K562 (cell line): Measurements from ENCODE around the gene GDPD2. TPM values are rescaled to one million over a fixed set of nuclear protein-coding genes. Genes with fewer than 3 reads are reported as not detected.

Source experiments
- ATAC-seq: fragments of 200-7000 bp; cut with Tn5 transposase; 3 replicates; pipeline ENCODE4 v1.9.1; 2020; ENCODE audit warnings: moderate library complexity
- BruUV-seq: library from RNA; stranded (reverse); fragments of 400-500 nt; replicated peaks from 2 replicates; lab custom pipeline; 2021; lab: Mats Ljungman, UMichigan
- CTCF ChIA-PET: fragments of 300-600 bp; formaldehyde crosslinking; extraction: SDS; loops from one replicate; lab custom pipeline; 2021; ENCODE audit warnings: low intra/inter-chr PET ratio; lab: Yijun Ruan, JAX
- POLR2A ChIA-PET: fragments of 300-600, 350-650 bp; sonication (Branson Sonifier 250); formaldehyde crosslinking; extraction: SDS; loops from one replicate; lab custom pipeline; 2021; ENCODE audit warnings: antibody characterized with exemption, inconsistent platforms; lab: Yijun Ruan, JAX
- DNase-seq, 4 experiments: peaks; one replicate each; pipeline versions ENCODE4 v3.0.0 to v3.0.0-alpha.2; 2011 to 2018; ENCODE audit warnings: low spot score in 3 of 4, mixed read lengths in 3 of 4; ENCODE audit errors: extremely low read depth in 1 of 4
- FAIRE-seq: peaks from 2 replicates; lab custom pipeline; 2011; peaks lifted over from hg19 to GRCh38; lab: Jason Lieb, UNC
- H2AFZ ChIP-seq: 2 replicates; pipeline ENCODE4 v1.6.0; 2011; ENCODE audit warnings: low read depth, low read length, control low read depth, inconsistent platforms
- H3K27ac ChIP-seq: fragments of 200-600 bp; 3 replicates; pipeline ENCODE4 v1.8.0; 2011; ENCODE audit warnings: low read depth, mild to moderate bottlenecking, control low read depth, inconsistent platforms, low read length, moderate library complexity, mixed read lengths; ENCODE audit errors: extremely low read depth
- H3K27me3 ChIP-seq, 2 experiments: fragments of 300-600 bp in 1 of 2; 2 replicates in 1 of 2; 3 replicates in 1 of 2; pipeline versions ENCODE4 v1.6.0 to v1.8.0; 2011; ENCODE audit warnings: inconsistent platforms in 2 of 2, low read length in 2 of 2, mild to moderate bottlenecking in 1 of 2, mixed read lengths in 1 of 2, moderate library complexity in 1 of 2; ENCODE audit not compliant: control insufficient read depth in 2 of 2, insufficient read depth in 2 of 2
- H3K36me3 ChIP-seq: fragments of 300-600 bp; 3 replicates; pipeline ENCODE4 v1.8.0; 2011; ENCODE audit warnings: mild to moderate bottlenecking, low read length, inconsistent platforms; ENCODE audit not compliant: control insufficient read depth, insufficient read depth
- H3K4me1 ChIP-seq, 2 experiments: fragments of 200-600 bp in 1 of 2; replicated peaks in 1 of 2; 2 replicates in 1 of 2; 3 replicates in 1 of 2; pipeline versions ENCODE4 v1.5.1 to v1.8.0; 2011; ENCODE audit warnings: inconsistent platforms in 2 of 2, low read length in 2 of 2, mild to moderate bottlenecking in 1 of 2, mixed read lengths in 1 of 2, moderate library complexity in 1 of 2; ENCODE audit not compliant: control insufficient read depth in 2 of 2, insufficient read depth in 2 of 2
- H3K4me2 ChIP-seq: 2 replicates; pipeline ENCODE4 v1.6.1; 2011; ENCODE audit warnings: low read length, control low read depth, inconsistent platforms, mixed read lengths; ENCODE audit not compliant: insufficient read depth
- H3K4me3 ChIP-seq: fragments of 200-600 bp; sonication (generic), shearing (Covaris generic); 2 replicates; pipeline ENCODE4 v1.5.1; 2016; ENCODE audit warnings: control low read depth, inconsistent platforms
- H3K79me2 ChIP-seq: fragments of 200-600 bp; 3 replicates; pipeline ENCODE4 v1.8.0; 2011; ENCODE audit warnings: low read length, inconsistent platforms; ENCODE audit not compliant: control insufficient read depth, insufficient read depth
- H3K9ac ChIP-seq, 2 experiments: 2 replicates each; pipeline versions ENCODE4 v1.6.0 to v1.6.1; 2011; ENCODE audit warnings: low read depth in 2 of 2, low read length in 2 of 2, control low read depth in 1 of 2, inconsistent platforms in 1 of 2, mild to moderate bottlenecking in 1 of 2, mixed read lengths in 1 of 2; ENCODE audit not compliant: insufficient read depth in 1 of 2
- H3K9me1 ChIP-seq: one replicate; pipeline ENCODE4 v1.6.0; 2011; ENCODE audit warnings: inconsistent platforms, mild to moderate bottlenecking, low read length, moderate library complexity; ENCODE audit not compliant: control insufficient read depth, insufficient read depth
- H3K9me3 ChIP-seq: replicated peaks from 2 replicates; pipeline ENCODE4 v1.5.1; 2011; ENCODE audit warnings: low read depth, low read length, inconsistent platforms; ENCODE audit not compliant: control insufficient read depth, insufficient read depth
- H4K20me1 ChIP-seq: replicated peaks from 2 replicates; pipeline ENCODE4 v1.6.1; 2011; ENCODE audit warnings: low read length, inconsistent platforms, mixed read lengths; ENCODE audit not compliant: control insufficient read depth, insufficient read depth
- DNMT1 ChIP-seq: fragments of 450-650 bp; IDR thresholded peaks from 2 replicates; pipeline ENCODE4 v1.6.1; 2016; ENCODE audit warnings: antibody characterized with exemption, mild to moderate bottlenecking
- E2F5 ChIP-seq: sonication (generic); formaldehyde crosslinking; IDR thresholded peaks from 2 replicates; pipeline ENCODE4 v1.8.0; 2022; ENCODE audit warnings: mild to moderate bottlenecking, missing genetic modification reagents
- HMGN3 ChIP-seq: IDR thresholded peaks from 2 replicates; pipeline ENCODE4 v1.6.1; 2011; ENCODE audit warnings: borderline replicate concordance, low read depth, mild to moderate bottlenecking, mixed read lengths, low read length; ENCODE audit not compliant: insufficient read length; ENCODE audit errors: extremely low read depth
- MAFG ChIP-seq: fragments of 450-650 bp; conservative IDR thresholded peaks from 2 replicates; pipeline ENCODE4 v1.6.1; 2016; ENCODE audit warnings: missing genetic modification characterization, missing compliant biosample characterization
- MIER1 ChIP-seq: fragments of 450-650 bp; IDR thresholded peaks from 2 replicates; pipeline ENCODE4 v1.6.1; 2016; ENCODE audit warnings: antibody characterized with exemption, mild to moderate bottlenecking, low read depth
- OTX1 ChIP-seq: fragments of 450-650 bp; formaldehyde crosslinking; IDR thresholded peaks from 2 replicates; pipeline ENCODE4 v1.4.0; 2022; ENCODE audit warnings: mild to moderate bottlenecking
- POLR3A ChIP-seq: IDR thresholded peaks from 2 replicates; pipeline ENCODE4 v1.6.1; 2011; ENCODE audit warnings: borderline replicate concordance, mild to moderate bottlenecking, moderate library complexity; ENCODE audit not compliant: insufficient read length, insufficient read depth; ENCODE audit errors: extremely low read depth
- RHOXF2B ChIP-seq: fragments of 250-450 bp; sonication (Bioruptor Pico); conservative IDR thresholded peaks from 2 replicates; pipeline ENCODE4 v1.5.1; 2021
- ZNF253 ChIP-seq: fragments of 250-450 bp; sonication (Bioruptor Pico); conservative IDR thresholded peaks from 2 replicates; pipeline ENCODE4 v1.6.1; 2021; ENCODE audit warnings: mild to moderate bottlenecking
- ZNF263 ChIP-seq: sonication (generic); formaldehyde crosslinking; IDR thresholded peaks from 2 replicates; pipeline ENCODE4 v1.8.0; 2022; ENCODE audit warnings: mild to moderate bottlenecking, missing genetic modification reagents, borderline replicate concordance
- ZNF444 ChIP-seq: fragments of 250-450 bp; sonication (Bioruptor Pico); IDR thresholded peaks from 2 replicates; pipeline ENCODE4 v1.4.0; 2020; ENCODE audit warnings: mild to moderate bottlenecking, moderate library complexity
- WGBS: fragments of 100-300 bp; shearing (Covaris generic); methylation state at CpG from one replicate; pipeline ENCODE4 v1.1.6; 2016; ENCODE audit warnings: low coverage, mixed read lengths; ENCODE audit not compliant: insufficient coverage; ENCODE audit errors: missing lambda C conversion rate; 5-methylcytosine and 5-hydroxymethylcytosine counted together
- in situ Hi-C: fragments of 300-500 bp; cut with MboI; formaldehyde crosslinking; loops from 4 replicates; pipeline ENCODE4 v1.15.0; 2018; ENCODE audit warnings: inconsistent platforms, mixed read lengths
- intact Hi-C: fragments of 100-400 bp; cut with micrococcal nuclease; formaldehyde crosslinking; loops from 2 replicates; pipeline ENCODE4 v1.14.2; 2022
- polyA plus RNA-seq, 8 experiments: library from polyadenylated mRNA; depleted of rRNA in 4 of 8; stranded (reverse) in 5 of 8; unstranded in 3 of 8; fragments of >200 nt; fragmentation: Nextera tagmentation in 2 of 8; fragmentation: Illumina TruSeq in 1 of 8; extraction: Ambion mirVana in 2 of 8; extraction: Trizol in 1 of 8; gene quantifications; 2 replicates each; pipeline versions ENCODE4 v1.2.1 to v1.2.3, GENCODE V29; 2011 to 2014; ENCODE audit warnings: inconsistent platforms in 1 of 8, missing spikeins in 1 of 8
- total RNA-seq, 7 experiments: library from RNA; depleted of rRNA in 6 of 7; stranded (reverse); fragments of >200 nt in 6 of 7; fragmentation: Illumina TruSeq in 2 of 7; extraction: Trizol in 2 of 7; gene quantifications; 2 replicates each; pipeline versions ENCODE4 v1.2.1 to v1.2.3, GENCODE V29; 2011 to 2021; ENCODE audit warnings: low replicate concordance in 1 of 7
- TF ChIP-seq, protein P1 (sequence below), 2 experiments: fragments of 450-650 bp; IDR thresholded peaks; 2 replicates each; pipeline ENCODE4 v1.6.1; 2016; ENCODE audit warnings: mild to moderate bottlenecking in 2 of 2, borderline replicate concordance in 1 of 2, low read depth in 1 of 2, moderate library complexity in 1 of 2

Gene GDPD2
- total and polyA plus RNA-seq, 9 of the 15 experiments (the other 6 are each of a cell fraction or from before 2014, with no cell fraction given) = not detected

DNA sequence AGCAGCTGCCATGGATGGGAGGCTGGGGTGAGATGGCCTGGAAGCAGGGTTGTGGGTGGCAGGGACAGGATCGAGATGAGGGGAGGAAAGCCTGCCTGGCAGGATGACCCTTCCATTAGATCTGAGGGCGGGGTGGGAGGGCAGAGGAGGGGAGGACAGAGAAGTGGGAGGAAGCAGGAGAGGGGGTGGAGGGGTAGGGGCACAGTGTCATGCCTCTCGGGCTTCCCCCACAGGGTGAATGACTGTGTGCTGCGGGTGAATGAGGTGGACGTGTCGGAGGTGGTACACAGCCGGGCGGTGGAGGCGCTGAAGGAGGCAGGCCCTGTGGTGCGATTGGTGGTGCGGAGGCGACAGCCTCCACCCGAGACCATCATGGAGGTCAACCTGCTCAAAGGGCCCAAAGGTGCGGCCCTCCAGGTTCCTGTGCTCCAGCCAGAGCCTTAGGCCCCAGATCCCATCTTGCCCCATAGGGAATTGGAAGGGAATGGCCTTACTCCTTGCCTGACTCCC lies 26.4 kb downstream of the GDPD2 start:
- TF ChIP-seq OTX1 (CRISPR knock-in tag) = no peak
- TF ChIP-seq DNMT1 = no peak
- no peak for TF ChIP-seq HMGN3
- TF ChIP-seq ZNF263 (CRISPR knock-in tag) = no peak
- no peak for TF ChIP-seq POLR3A
- no peak for TF ChIP-seq E2F5
- TF ChIP-seq ZNF444 (CRISPR knock-in tag) = no peak
- TF ChIP-seq RHOXF2B (CRISPR knock-in tag) = no peak
- no peak for TF ChIP-seq ZNF253
- no peak for TF ChIP-seq MAFG
- TF ChIP-seq MIER1 = no peak
- TF ChIP-seq, protein P1, sequence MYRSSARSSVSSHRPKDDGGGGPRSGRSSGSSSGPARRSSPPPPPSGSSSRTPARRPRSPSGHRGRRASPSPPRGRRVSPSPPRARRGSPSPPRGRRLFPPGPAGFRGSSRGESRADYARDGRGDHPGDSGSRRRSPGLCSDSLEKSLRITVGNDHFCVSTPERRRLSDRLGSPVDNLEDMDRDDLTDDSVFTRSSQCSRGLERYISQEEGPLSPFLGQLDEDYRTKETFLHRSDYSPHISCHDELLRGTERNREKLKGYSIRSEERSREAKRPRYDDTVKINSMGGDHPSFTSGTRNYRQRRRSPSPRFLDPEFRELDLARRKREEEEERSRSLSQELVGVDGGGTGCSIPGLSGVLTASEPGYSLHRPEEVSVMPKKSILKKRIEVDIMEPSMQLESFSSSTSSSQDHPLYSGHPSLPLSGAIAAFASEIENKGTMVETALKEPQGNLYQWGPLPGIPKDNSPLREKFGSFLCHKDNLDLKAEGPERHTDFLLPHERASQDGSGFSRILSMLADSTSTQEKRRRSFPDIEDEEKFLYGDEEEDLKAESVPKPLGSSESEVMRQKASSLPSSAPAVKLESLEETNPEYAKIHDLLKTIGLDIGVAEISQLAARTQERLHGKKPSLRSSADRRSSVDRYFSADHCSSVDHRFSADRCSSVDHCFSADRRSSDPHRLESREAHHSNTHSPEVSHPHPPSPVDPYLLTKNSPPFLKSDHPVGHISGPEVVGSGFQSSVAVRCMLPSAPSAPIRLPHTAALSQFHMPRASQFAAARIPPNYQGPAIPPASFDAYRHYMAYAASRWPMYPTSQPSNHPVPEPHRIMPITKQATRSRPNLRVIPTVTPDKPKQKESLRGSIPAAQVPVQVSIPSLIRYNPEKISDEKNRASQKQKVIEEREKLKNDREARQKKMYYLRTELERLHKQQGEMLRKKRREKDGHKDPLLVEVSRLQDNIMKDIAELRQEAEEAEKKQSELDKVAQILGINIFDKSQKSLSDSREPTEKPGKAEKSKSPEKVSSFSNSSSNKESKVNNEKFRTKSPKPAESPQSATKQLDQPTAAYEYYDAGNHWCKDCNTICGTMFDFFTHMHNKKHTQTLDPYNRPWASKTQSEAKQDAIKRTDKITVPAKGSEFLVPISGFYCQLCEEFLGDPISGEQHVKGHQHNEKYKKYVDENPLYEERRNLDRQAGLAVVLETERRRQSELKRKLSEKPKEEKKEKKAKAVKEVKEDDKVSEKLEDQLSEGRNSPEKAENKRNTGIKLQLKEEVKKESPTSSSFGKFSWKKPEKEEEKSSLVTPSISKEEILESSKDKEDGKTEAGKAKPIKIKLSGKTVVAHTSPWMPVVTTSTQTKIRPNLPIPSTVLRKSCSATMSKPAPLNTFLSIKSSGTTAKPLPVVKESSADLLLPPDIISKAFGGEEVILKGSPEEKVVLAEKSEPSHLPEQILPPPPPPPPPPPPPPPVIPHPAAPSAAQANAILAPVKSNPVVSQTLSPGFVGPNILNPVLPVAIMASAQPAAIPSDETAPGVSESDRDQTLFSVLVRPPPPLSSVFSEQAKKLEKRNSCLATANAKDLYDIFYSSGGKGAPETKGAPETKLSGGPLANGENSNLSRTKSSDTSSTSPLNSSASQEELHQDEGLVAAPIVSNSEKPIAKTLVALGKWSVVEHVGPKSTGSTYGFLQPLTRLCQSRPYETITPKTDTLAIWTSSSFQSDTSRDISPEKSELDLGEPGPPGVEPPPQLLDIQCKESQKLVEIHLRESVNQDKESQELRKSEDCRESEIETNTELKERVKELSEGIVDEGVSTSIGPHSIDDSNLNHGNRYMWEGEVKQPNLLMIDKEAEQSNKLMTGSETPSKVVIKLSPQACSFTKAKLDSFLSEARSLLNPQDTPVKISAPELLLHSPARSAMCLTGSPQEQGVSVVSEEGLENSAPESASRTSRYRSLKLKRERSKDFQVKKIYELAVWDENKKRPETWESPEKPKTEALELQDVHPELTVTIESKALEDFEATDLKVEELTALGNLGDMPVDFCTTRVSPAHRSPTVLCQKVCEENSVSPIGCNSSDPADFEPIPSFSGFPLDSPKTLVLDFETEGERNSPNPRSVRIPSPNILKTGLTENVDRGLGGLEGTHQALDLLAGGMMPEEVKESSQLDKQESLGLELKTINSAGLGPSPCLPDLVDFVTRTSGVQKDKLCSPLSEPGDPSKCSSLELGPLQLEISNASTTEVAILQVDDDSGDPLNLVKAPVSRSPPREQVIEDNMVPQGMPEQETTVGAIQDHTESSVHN (IDR thresholded peaks at IDR 0.05; ENCODE audit: borderline replicate concordance in 1 of 2, low read depth in 1 of 2) = no peak
- in situ Hi-C loops = no loop called here
- no peak for FAIRE-seq
- H3K4me2 ChIP-seq = no peak overlapping the region
- H3K27me3 ChIP-seq = peaks cover 0 to 27% of the 10 kb centered on the region in 2 experiments; a peak in 2 of 5 replicates
- H2AFZ ChIP-seq = no peak overlapping the region
- no peak for DNase-seq
- intact Hi-C loops = no loop called here
- H3K9me3 ChIP-seq = no peaks in the 10 kb centered on the region
- 19% methylated on average over 8 of the region's 14 CpGs for WGBS
- no peak overlapping the region for H3K27ac ChIP-seq
- no peaks in the 10 kb centered on the region for H3K79me2 ChIP-seq
- H4K20me1 ChIP-seq = 0 out of 2 replicates have a peak, but pooled peaks cover 6% of the 10 kb centered on the region
- H3K4me1 ChIP-seq = peaks cover 0 to 11% of the 10 kb centered on the region in 2 experiments; a peak in 3 of 5 replicates
- H3K9ac ChIP-seq = no peak overlapping the region
- ChIA-PET CTCF (no interaction called here), POLR2A (no interaction called here)
- H3K36me3 ChIP-seq = no peaks in the 10 kb centered on the region
- no peak overlapping the region for H3K4me3 ChIP-seq
- no peak for ATAC-seq
- BruUV-seq = no TSS peak
- H3K9me1 ChIP-seq = no peaks in the 10 kb centered on the region
